ENCODE results near the gene STX1A.
A peak's percentile ranks its signal among the peaks of the same experiment; 100 is the strongest.

STX1A gene

DNA sequence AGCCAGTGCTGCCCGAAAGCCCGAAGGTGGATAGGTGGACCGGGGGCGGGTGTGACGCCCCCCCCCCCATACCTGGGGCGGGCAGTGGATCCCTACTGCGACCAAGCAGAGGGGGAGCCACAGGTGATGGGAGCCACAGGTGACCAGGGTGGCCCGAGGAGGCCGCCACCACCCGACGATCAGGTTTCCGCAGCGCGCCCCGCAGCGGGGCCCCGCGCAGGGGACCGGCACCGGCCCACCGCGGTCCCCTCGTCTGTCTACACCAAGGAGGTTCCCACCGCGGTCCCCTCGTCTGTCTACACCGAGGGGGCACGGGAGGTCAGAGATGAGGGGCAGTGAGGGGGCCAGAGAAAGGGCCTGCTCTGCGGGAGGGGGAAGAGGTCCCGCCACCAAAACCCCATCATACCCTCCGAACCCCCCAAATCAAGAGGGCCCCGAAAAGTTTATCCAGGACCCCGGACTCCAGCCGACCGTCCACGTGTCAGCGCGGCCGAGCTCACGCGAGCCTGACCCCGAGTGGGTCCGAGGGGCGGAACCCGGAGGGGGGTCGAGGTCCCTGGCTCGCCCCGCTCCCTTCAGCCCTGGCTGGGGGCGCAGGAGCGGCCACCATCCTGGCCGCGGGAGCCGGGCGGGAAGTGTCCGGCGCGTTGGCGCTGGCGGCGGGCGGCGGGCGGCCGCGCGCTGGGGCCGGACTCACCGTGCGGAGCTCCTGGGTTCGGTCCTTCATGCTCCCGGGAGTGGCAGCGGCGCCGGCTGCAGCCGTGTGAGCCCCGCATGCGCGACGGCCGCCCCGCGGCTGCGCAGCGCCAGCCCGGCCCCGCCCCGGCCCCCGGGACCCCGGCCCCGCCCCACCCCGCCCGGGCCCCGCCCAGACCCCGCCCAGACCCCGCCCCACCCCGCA lies at the start of gene STX1A:
Gene STX1A (minus strand): TSS at position 765 of the 901 bp plus-strand sequence. CDS start 38 bp downstream, at position 727.
- no peak for DNase-seq (ENCODE audit: low read depth, low spot score)

DNA sequence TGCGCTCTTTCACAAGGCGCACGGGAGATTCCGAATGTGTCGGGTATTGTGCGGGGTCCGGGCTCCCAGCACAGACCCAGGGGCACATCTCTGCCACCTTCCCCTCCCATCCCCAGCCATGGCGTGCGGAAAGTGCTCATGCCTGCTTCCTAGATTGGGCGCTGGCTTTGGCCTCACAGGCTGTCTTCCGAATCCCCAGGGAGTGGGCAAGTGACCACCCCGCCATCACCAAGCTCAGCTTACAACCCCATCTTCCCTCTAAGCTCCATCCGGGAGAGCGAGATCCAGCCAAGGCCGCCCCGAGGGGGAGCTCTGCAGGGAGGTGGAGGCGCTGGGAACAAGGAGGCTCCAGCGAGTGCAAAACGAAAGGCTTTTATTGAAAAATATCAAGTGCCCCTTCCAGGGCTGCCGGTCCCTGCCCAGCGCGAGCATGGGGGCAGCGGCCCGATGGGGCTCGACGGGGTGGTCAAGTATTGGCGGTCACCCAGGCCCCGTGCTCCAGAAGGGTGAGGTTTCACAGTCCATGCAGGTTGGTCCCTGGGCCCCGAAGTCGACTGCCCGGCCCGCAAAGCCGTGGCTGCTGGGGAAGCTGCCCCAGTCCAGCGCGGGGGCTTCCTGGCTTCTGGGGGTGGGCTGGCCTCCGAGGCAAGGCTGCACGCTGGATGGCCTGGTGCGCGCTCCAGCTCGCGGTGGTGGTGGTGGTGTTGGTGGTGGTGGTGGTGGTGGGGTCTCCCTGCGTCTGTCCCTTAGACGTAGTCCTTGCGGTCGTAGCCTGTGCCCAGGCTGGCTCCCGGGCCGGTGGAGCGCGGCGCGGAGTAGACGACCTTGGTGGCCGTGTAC lies 49.4 kb upstream of the STX1A start:
- no peak for DNase-seq (ENCODE audit: low read depth, low spot score)

DNA sequence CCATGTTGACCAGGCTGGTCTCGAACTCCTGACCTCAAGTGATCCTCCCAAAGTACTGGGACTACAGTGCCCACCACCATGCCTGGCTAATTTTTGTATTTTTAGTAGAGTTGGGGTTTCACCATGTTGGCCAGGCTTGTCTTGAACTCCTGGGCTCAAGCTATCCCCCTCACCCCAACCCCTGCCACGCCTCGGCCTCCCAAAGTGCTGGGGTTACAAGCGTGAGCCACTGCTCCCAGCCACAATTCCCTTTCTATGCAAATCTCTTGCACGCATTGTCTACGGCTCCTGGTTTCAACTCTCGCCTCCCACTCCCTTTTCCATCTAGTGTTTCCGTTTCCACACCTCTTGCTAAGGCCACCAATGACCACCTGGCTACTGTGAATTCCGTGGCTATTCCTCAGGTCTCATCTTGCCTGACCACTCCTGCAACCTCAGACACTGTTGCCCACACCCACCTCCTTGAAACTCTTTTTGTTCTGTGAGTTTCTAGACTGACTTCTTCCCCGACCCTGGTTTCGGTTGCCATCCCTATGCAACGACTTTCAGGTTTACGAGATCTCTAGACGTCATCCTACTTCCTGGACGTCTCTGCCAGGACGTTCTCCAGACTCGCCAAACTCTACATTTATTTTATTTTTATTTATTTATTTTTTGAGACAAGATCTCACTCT lies 47.2 kb upstream of the STX1A start:
- no peak for DNase-seq (ENCODE audit: low read depth, low spot score)

- DNase-seq (ENCODE audit: low read depth, low spot score): no peak
These were observed 43.2 kb upstream of the STX1A start for GRCh38 chr7:73762659-73762999.

DNA sequence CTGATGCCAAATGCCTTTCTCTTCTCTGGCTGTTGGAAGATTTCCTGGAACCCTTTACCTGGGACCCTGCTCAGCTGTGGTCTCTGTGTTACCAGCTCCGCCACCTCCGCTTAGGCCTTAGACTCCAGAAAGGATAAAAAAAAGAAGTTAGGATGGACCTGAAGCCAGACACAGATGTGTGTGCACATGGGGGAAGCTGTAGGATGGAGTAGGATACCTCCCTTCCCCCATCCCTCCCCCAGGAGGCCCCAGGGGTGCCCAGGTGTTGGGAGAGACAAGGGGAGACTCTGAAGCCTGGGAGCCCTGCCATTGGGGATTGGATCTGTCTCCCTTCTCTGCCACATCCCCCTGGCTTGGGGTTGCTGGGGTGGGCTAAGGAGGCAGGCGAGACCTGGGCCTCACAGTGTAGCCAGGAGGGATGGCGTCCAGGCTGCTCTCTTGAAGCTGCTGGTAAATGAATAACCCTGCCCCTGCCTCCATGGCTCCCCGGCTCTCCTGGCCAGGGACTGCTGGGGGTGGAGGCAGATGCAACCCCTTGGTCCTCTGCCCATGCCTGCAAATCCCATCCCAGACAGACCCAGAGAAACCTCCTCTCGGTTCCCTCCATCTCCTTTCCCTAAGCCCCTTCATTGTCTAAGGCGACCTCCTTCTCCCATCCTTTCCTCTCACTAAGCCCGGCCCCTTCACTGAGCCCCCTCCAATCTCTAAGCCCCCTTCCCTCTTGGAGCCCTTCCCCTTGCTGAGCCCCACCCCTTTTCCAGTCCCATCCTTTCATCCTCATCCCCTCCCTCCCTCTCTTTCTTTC lies 42.6 kb upstream of the STX1A start:
- DNase-seq (ENCODE audit: low read depth, low spot score): no peak

DNA sequence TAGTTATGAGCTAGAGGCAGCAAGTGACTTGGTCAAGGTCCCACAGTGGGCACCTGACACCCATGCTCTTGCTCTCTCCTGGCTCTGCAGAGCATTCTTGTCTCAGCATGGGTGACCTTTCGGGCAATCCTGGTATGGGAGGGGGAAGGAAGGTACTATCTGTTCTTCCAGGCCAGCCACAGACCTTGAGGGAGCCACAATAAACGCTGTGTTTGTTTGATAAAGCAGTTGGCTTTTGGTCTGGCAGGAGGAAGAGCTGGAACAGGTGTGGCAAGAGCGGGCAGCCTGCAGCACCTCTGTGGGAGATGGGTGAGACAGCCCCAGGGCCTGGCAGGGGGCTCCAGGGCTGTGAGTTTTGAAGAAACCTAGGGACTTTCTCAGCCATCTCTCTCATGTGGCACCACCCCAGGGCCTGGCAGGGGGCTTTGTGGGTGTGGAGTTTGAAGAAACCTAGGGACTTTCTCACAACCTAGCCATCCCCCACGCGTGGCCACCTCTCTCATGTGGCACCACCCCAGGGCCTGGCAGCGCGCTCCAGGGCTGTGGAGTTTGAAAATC lies 39.2 kb upstream of the STX1A start:
- DNase-seq (ENCODE audit: low read depth, low spot score): no peak

GRCh38 chr7:73749931-73750776 lies 30.7 kb upstream of the STX1A start:
- DNase-seq (ENCODE audit: low read depth, low spot score): no peak

GRCh38 chr7:73746378-73746777 lies 26.9 kb upstream of the STX1A start:
- no peak for DNase-seq (ENCODE audit: low read depth, low spot score)

DNA sequence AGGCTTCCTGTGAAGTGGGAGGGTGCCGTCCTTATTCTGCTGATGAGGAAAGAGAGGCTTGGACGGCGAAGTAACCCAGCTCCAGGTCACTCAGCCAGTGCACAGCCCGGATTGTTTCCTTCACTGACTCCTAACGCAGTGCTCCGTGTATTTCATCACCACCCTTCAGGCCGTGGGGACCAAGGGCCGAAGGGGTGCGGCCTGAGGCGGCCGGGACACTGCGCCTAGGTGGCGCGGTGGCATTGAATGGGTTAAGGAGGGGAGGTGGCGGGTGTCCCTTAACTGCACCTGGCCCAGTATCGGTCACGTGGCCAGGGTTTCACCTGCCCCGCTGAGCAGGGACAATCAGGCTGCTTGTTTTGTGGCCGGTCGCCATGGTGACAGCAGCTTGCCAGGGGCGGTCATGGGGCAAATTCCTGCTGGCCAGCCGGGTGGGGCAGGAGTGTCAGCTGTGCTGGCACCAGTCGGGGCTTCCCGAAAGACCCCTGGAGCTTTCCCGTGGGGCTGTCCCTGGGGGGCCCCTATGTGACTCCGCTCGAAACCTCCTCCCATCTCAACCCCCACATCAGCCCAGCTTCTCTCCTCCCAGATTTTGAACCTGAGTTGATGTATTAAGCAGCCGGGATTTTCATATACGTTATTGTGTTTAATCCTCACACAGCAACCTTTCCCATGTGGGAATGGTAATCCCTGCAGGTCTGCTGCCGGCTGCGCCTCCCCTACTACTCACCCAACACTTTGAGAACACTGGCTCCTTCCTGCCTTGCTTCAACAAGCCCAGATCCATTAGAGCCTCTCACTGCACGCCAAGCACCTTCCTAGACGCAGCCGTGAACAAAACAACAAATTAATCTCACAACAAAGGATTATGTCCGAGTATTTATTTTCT lies 23.5 kb upstream of the STX1A start:
- DNase-seq (ENCODE audit: low read depth, low spot score): no peak

- no peak for DNase-seq (ENCODE audit: low read depth, low spot score)
These were observed 22.9 kb upstream of the STX1A start for GRCh38 chr7:73742338-73742752.

- DNase-seq (ENCODE audit: low read depth, low spot score): no peak
These were observed 22.1 kb upstream of the STX1A start for GRCh38 chr7:73741600-73741999.

GRCh38 chr7:73740771-73741170 lies 21.3 kb upstream of the STX1A start:
- DNase-seq (ENCODE audit: low read depth, low spot score): no peak

DNA sequence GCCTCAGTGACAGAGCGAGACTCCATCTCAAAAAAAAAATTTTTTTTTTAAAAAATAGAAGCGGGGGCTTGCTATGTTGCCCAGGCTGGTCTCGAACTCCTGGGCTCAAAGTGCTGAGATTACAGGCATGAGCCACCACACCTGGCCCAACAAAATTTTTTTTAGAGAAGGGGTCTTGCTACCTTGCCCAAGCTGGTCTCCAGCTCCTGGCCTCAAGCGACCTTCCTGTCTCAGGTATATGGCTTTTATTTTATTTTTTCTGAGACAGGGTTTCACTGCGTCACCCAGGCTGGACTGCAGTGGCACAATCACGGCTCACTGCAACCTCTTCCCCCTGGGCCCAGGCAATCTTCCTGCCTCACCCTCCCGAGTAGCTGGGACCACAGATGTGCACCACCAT lies 20.7 kb upstream of the STX1A start:
- DNase-seq (ENCODE audit: low read depth, low spot score): no peak

DNA sequence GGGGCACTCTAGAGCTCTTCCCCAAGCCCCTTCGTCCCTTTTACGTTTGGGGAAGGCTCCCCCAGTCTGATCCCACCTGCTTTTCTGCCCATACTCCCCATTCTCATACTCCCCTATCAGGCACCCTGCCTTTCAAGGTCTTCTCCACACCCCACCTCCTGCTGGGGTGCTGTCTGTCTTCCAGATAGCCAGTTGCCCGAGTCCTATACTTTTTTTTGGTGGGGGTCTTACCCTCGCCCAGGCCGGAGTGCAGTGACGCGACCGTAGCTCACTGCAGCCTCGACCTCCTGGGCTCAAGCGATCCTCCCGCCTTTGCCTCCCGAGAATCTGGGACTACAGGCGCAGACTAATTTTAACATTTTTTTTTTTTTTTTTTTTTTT lies 19.9 kb upstream of the STX1A start:
- no peak for DNase-seq (ENCODE audit: low read depth, low spot score)

- DNase-seq (ENCODE audit: low read depth, low spot score): peak; percentile 78
These were observed 19.3 kb upstream of the STX1A start, which contains the start of gene ABHD11 for GRCh38 chr7:73738612-73739386. TSS of gene ABHD11 (minus strand) at chr7:73738802. CDS start at chr7:73738770, 32 bp downstream.

DNA sequence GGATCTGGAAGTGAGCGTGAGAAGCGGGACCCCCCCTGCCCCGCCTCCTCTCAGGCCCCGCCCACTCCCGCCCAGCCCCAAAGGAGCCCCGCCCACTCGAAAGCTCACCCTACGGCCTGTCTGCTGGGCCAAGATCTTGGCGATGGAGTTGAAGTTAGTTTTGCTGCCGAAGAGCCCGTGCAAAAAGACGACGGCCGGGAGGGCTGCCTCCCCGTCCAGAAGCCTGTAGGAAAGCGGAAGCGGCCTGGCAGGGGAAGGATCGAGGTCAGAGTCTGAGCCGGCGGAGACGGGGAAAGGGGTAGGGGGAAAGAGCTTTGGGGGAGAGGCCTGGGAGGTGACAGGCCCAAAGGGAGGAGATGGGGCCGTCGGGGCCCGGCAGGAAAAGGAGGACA lies 18.7 kb upstream of the STX1A start:
- no peak for DNase-seq (ENCODE audit: low read depth, low spot score)

- no peak for DNase-seq (ENCODE audit: low read depth, low spot score)
These were observed 18.2 kb upstream of the STX1A start for GRCh38 chr7:73737491-73738219.

DNA sequence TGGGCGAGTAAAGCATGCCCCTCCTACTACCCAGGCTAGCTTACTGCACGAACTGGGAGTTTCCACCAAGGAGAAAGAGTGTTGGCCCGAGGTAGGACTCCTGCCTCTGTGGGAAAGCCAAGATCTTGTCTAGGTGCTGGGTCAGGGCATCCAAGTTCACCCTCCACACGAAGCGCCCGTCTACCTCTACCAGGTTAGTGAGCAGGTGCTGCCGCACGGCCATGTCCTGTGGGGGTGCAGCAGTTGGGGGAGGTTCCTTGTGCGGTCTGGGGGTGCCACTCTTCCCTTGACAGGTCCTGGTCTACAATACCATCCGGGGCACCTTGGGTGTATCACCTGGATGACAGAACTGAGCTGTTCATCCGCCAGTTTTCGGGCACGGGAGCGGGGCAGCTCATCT lies 17.4 kb upstream of the STX1A start:
- DNase-seq (ENCODE audit: low read depth, low spot score): no peak

Data from brain pericyte (primary cell).